Adrenal gland (tissue), 12 donors: ENCODE measurements around the gene GPC5. TPM values are rescaled to one million over a fixed set of nuclear protein-coding genes. Genes with fewer than 3 reads are reported as not detected.

Experiments used
- DNase-seq, 7 donors: peaks; one replicate each; pipeline ENCODE4 v3.0.0-alpha.2; 2019 to 2020
- H3K27ac ChIP-seq, 5 donors: fragments of 200-600 bp; sonication (generic) in 4 of 5; 1 replicate in 3 of 5; 2 replicates in 2 of 5; pipeline versions ENCODE4 v1.5.1 to v1.8.0; 2016 to 2020; ENCODE audit warnings: mild to moderate bottlenecking in 1 of 5
- H3K27me3 ChIP-seq: fragments of 200-600 bp; 2 replicates; pipeline ENCODE4 v1.8.0; 2021
- H3K36me3 ChIP-seq, 2 donors: fragments of 200-600 bp; replicated peaks in 1 of 2; 1 replicate in 1 of 2; 2 replicates in 1 of 2; pipeline versions ENCODE4 v1.5.1 to v1.8.0; 2018 to 2022
- H3K4me1 ChIP-seq, 2 donors: fragments of 200-600 bp; replicated peaks in 1 of 2; 1 replicate in 1 of 2; 2 replicates in 1 of 2; pipeline versions ENCODE4 v1.5.1 to v1.8.0; 2018 to 2021
- H3K4me3 ChIP-seq, 4 donors: fragments of 200-600 bp; sonication (generic) in 3 of 4; one replicate each; pipeline ENCODE4 v1.5.1; 2016 to 2018
- H3K9me3 ChIP-seq, 3 donors: fragments of 200-600 bp; sonication (generic) in 1 of 3; replicated peaks in 1 of 3; 1 replicate in 2 of 3; 2 replicates in 1 of 3; pipeline versions ENCODE4 v1.5.1 to v1.8.0; 2016 to 2021
- POLR2A ChIP-seq, 2 donors: fragments of 450-650 bp; IDR thresholded peaks; one replicate each; pipeline ENCODE4 v1.6.1; 2017; ENCODE audit warnings: antibody characterized with exemption in 2 of 2, mild to moderate bottlenecking in 2 of 2, moderate library complexity in 1 of 2
- WGBS, 4 donors: extraction: QIAGEN DNeasy Blood & Tissue Kit in 2 of 4; methylation state at CpG; one replicate each; pipeline versions ENCODE4 v1.1.5 to v1.1.7; 2013 to 2017; 5-methylcytosine and 5-hydroxymethylcytosine counted together
- intact Hi-C, 2 donors: fragments of 100-400 bp; cut with DNase I; formaldehyde crosslinking; loops; one replicate each; pipeline versions ENCODE4 v1.14.1 to v1.15.0; 2022 to 2023
- polyA plus RNA-seq, 3 donors: library from polyadenylated mRNA; stranded (reverse); fragments of 200-250 nt in 2 of 3; fragments of 350-450 nt in 1 of 3; fragmentation: Illumina TruSeq in 1 of 3; extraction: RNeasy Lipid Tissue Mini Kit (QIAGEN cat#74804) in 1 of 3; gene quantifications; one replicate each; pipeline ENCODE4 v1.2.3, GENCODE V29; 2013 to 2014
- total RNA-seq, 9 donors: library from RNA; depleted of rRNA in 4 of 9; stranded (reverse); fragments of >200 nt in 4 of 9; fragments of 120-200 nt in 1 of 9; fragmentation: NEBNext Ultra II Directional in 1 of 9; extraction: Animal tissue kit (Norgen Biotek cat#: 25700) in 1 of 9; gene quantifications; one replicate each; pipeline versions ENCODE4 v1.1.0 to v1.2.4, GENCODE V29; 2013 to 2023
- TF ChIP-seq, protein P1 (sequence below), 6 experiments: fragments of 450-650 bp in 4 of 6; fragments of 200-600 bp in 2 of 6; sonication (generic) in 1 of 6; IDR thresholded peaks; 1 replicate in 5 of 6; 2 replicates in 1 of 6; pipeline versions ENCODE4 v1.5.1 to v1.8.0; 2016 to 2021; ENCODE audit warnings: antibody characterized with exemption in 6 of 6, mild to moderate bottlenecking in 2 of 6, moderate library complexity in 1 of 6
- donor health status: healthy with polysubstance abuse.
- donor health status: Bipolar disorder and iron deficiency.
- donor health status: DM: yes; HTN: yes; CAD: no.
- donor health status: DM: no; HTN: no; CAD: no.
- donor health status: DM: no; HTN: no; CAD: no.
- donor health status: DM: yes; HTN: yes; CAD: no.

Gene GPC5
- total and polyA plus RNA-seq, 12 donors: 0.24 to 7.7 (median 2.1) TPM; not detected in 4

DNA sequence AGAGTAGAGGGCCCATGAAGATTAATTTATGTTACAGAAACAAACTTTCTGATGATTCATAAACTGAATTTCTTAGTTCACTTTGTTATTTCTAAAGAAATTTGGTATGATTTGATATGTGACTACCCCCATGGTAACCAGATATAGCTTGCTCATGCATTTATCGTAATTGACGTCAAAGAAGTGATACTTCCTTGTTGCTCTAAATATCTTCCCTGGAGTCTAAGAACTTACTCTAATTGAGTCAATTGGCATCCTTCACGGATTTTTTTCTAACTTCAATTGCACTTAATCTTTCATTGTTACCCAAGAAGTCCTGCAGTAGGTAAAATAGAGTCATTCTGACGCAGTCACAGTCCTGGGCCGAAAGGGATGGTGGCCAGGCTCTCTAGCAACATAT, 240.9 kb downstream of the GPC5 start:
- no peak for DNase-seq
- no peaks in the 10 kb centered on the region for H3K36me3 ChIP-seq
- H3K4me1 ChIP-seq: no peaks in the 10 kb centered on the region
- intact Hi-C loops: no loop called here
- WGBS, 4 donors: 78 to 87% (median 83%) methylated on average over 5 of the region's 5 CpGs
- no peak overlapping the region for H3K4me3 ChIP-seq
- no peaks in the 10 kb centered on the region for H3K27me3 ChIP-seq
- TF ChIP-seq, protein P1, sequence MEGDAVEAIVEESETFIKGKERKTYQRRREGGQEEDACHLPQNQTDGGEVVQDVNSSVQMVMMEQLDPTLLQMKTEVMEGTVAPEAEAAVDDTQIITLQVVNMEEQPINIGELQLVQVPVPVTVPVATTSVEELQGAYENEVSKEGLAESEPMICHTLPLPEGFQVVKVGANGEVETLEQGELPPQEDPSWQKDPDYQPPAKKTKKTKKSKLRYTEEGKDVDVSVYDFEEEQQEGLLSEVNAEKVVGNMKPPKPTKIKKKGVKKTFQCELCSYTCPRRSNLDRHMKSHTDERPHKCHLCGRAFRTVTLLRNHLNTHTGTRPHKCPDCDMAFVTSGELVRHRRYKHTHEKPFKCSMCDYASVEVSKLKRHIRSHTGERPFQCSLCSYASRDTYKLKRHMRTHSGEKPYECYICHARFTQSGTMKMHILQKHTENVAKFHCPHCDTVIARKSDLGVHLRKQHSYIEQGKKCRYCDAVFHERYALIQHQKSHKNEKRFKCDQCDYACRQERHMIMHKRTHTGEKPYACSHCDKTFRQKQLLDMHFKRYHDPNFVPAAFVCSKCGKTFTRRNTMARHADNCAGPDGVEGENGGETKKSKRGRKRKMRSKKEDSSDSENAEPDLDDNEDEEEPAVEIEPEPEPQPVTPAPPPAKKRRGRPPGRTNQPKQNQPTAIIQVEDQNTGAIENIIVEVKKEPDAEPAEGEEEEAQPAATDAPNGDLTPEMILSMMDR (IDR thresholded peaks at IDR 0.05): no peak
- no peak for TF ChIP-seq POLR2A (IDR thresholded peaks at IDR 0.05)
- no peaks in the 10 kb centered on the region for H3K9me3 ChIP-seq
- H3K27ac ChIP-seq: no peak overlapping the region

DNA sequence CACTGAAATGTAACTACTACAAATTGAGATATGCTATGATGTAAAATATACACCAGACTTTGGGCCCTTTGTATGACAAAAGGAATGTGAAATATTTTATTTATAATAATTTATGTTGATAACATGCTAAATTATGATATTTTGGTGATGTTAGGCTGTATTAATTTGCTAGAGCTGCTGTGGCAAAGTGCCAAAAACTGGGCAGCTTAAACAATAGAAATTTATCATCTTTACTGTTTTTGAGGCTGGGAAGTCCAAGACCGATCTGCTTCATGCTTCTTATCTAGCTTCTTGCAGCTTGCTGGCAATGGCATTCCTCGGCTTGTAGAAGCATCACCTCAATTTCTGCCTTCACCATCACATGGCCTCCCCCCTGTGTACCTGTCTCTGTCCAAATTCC, 245.0 kb downstream of the GPC5 start:
- Histone ChIP-seq H3K27ac (no peak overlapping the region), H3K4me1 (no peaks in the 10 kb centered on the region), H3K36me3 (no peaks in the 10 kb centered on the region), H3K27me3 (no peaks in the 10 kb centered on the region), H3K9me3 (no peaks in the 10 kb centered on the region), H3K4me3 (no peak overlapping the region)
- intact Hi-C loops: no loop called here
- DNase-seq: no peak
- no peak for TF ChIP-seq POLR2A (IDR thresholded peaks at IDR 0.05)
- TF ChIP-seq, protein P1 (IDR thresholded peaks at IDR 0.05): no peak
- WGBS, 4 donors: 24 to 86% (median 73%) methylated on average over 2 of the region's 2 CpGs

DNA sequence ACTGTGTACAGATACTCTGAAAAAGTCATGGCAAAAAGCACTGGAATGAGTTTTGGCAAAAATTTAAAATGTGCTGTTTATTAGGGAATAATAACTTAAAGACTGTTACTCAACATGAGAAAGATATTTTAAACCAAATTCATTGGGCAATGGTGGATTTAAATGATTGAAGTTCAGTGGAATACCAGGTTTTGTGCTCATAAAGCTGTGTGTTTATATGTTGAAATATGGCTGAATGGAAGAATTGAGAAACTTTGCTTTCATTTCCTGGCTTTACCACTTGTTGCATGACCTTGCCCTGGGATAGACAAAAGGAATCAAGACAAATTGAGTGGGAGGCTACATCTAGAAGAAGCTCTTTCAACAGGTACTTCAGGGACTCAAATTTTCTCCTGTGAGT, 246.4 kb downstream of the GPC5 start:
- no peaks in the 10 kb centered on the region for H3K27me3 ChIP-seq
- intact Hi-C loops: no loop called here
- no peak for DNase-seq
- no peaks in the 10 kb centered on the region for H3K4me1 ChIP-seq
- H3K36me3 ChIP-seq: no peaks in the 10 kb centered on the region
- no peak for TF ChIP-seq POLR2A (IDR thresholded peaks at IDR 0.05)
- TF ChIP-seq, protein P1 (IDR thresholded peaks at IDR 0.05): no peak
- H3K4me3 ChIP-seq: no peak overlapping the region
- H3K27ac ChIP-seq: no peak overlapping the region
- no peaks in the 10 kb centered on the region for H3K9me3 ChIP-seq

DNA sequence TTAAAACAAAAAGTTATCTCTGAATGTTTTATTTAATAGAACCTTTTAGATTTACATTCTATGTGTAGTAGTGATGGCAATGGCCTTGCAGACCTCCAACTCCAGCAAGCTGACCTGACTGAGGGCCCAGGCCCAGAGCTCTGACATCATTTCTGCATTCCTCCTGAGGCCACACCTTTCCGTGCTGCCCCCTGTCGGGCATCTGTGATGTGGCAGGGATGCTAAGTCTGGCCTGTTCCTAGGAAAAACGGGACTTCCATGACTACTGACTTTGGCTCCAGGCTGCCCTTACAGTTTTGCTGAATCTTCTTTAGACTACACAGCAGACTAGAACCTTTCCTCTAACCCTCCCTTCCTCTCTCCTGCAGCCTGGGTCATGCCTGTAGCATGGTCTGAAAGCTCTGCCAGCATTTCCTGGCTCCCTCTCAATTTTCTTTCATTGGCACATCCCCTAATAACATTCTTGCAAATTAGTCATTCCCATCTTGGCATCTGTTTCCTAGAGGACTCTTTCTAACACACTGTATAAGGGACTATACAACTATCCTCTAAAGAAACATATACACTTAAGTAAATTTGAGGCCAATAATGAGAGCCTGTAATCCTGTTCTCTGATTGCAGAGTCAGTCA, 249.1 kb downstream of the GPC5 start:
- whole genome bisulfite sequencing, 4 donors: 36 to 71% (median 47%) methylated on average over 3 of the region's 3 CpGs
- Histone ChIP-seq H3K4me3 (no peak overlapping the region), H3K27me3 (no peaks in the 10 kb centered on the region), H3K27ac (no peak overlapping the region), H3K36me3 (no peaks in the 10 kb centered on the region), H3K4me1 (no peaks in the 10 kb centered on the region), H3K9me3 (no peaks in the 10 kb centered on the region)
- intact Hi-C loops: no loop called here
- TF ChIP-seq, protein P1 (IDR thresholded peaks at IDR 0.05): peak in 2 of 6 experiments; percentile 10 to 38
- TF ChIP-seq POLR2A (IDR thresholded peaks at IDR 0.05): no peak
- peak in 5 of 7 donors; percentile 7 to 21 (median 14) for DNase-seq
